Ishikawa (cell line): ENCODE results near the gene MYOT.

Experiments used
- CEBPB ChIP-seq: IDR thresholded peaks from 2 replicates; pipeline ENCODE4 v1.6.1; 2012
- CREB1 ChIP-seq: IDR thresholded peaks from 2 replicates; pipeline ENCODE4 v1.6.1; 2012; ENCODE audit warnings: low read depth
- EGR1 ChIP-seq: IDR thresholded peaks from 2 replicates; pipeline ENCODE4 v1.6.1; 2012
- EP300 ChIP-seq: IDR thresholded peaks from 2 replicates; pipeline ENCODE4 v1.6.1; 2012; ENCODE audit warnings: borderline replicate concordance
- FOXM1 ChIP-seq: IDR thresholded peaks from 2 replicates; pipeline ENCODE4 v1.6.1; 2012; ENCODE audit warnings: low read depth, borderline replicate concordance
- NFIC ChIP-seq: IDR thresholded peaks from 2 replicates; pipeline ENCODE4 v1.6.1; 2012
- RAD21 ChIP-seq: IDR thresholded peaks from 2 replicates; pipeline ENCODE4 v1.6.1; 2012; ENCODE audit warnings: low read depth
- TAF1 ChIP-seq: IDR thresholded peaks from 2 replicates; pipeline ENCODE4 v1.6.1; 2012; ENCODE audit warnings: low read depth, mild to moderate bottlenecking
- TCF12 ChIP-seq: IDR thresholded peaks from 2 replicates; pipeline ENCODE4 v1.6.1; 2012; ENCODE audit warnings: low read depth
- TEAD4 ChIP-seq: IDR thresholded peaks from 2 replicates; pipeline ENCODE4 v1.6.1; 2012
- YY1 ChIP-seq: IDR thresholded peaks from 2 replicates; pipeline ENCODE4 v1.6.1; 2012; ENCODE audit warnings: low read depth
- ZBTB7A ChIP-seq: IDR thresholded peaks from 2 replicates; pipeline ENCODE4 v1.6.1; 2012; ENCODE audit warnings: low read depth
- TF ChIP-seq, protein P1 (sequence below): IDR thresholded peaks from 2 replicates; pipeline ENCODE4 v1.6.1; 2012
- TF ChIP-seq, protein P2 (sequence below): IDR thresholded peaks from 2 replicates; pipeline ENCODE4 v1.6.1; 2012
- TF ChIP-seq, protein P3 (sequence below): IDR thresholded peaks from 2 replicates; pipeline ENCODE4 v1.6.1; 2012; ENCODE audit warnings: low read depth, mild to moderate bottlenecking

MYOT gene

DNA sequence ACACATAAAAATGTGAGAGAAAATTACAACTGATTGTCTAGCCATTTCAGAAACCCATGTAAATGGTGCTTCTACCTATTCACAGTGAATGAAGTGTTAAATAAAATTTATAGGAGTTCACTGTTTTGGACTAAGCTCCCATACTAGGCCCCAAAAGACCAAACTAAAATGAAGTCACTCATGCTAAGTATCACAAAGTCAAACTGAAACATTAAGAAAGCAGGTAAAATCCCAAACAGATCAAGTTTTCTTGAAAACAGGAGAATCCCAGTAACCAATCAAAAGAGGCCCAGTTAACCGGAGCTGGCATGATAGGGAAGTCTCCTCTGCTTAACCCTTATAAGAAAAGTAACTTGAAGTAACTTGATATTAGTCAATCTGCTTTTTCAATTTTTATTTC lies 35.2 kb upstream of the MYOT start:
- TF ChIP-seq EGR1 (no peak), TCF12 (no peak), TEAD4 (no peak), ZBTB7A (no peak), CEBPB (no peak), CREB1 (no peak), YY1 (no peak), TAF1 (no peak), RAD21 (no peak), EP300 (no peak), NFIC (no peak), FOXM1 (no peak)
- TF ChIP-seq, protein P1, sequence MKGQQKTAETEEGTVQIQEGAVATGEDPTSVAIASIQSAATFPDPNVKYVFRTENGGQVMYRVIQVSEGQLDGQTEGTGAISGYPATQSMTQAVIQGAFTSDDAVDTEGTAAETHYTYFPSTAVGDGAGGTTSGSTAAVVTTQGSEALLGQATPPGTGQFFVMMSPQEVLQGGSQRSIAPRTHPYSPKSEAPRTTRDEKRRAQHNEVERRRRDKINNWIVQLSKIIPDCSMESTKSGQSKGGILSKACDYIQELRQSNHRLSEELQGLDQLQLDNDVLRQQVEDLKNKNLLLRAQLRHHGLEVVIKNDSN, result no peak
- TF ChIP-seq, protein P2, sequence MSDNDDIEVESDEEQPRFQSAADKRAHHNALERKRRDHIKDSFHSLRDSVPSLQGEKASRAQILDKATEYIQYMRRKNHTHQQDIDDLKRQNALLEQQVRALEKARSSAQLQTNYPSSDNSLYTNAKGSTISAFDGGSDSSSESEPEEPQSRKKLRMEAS, result no peak
- TF ChIP-seq, protein P3, sequence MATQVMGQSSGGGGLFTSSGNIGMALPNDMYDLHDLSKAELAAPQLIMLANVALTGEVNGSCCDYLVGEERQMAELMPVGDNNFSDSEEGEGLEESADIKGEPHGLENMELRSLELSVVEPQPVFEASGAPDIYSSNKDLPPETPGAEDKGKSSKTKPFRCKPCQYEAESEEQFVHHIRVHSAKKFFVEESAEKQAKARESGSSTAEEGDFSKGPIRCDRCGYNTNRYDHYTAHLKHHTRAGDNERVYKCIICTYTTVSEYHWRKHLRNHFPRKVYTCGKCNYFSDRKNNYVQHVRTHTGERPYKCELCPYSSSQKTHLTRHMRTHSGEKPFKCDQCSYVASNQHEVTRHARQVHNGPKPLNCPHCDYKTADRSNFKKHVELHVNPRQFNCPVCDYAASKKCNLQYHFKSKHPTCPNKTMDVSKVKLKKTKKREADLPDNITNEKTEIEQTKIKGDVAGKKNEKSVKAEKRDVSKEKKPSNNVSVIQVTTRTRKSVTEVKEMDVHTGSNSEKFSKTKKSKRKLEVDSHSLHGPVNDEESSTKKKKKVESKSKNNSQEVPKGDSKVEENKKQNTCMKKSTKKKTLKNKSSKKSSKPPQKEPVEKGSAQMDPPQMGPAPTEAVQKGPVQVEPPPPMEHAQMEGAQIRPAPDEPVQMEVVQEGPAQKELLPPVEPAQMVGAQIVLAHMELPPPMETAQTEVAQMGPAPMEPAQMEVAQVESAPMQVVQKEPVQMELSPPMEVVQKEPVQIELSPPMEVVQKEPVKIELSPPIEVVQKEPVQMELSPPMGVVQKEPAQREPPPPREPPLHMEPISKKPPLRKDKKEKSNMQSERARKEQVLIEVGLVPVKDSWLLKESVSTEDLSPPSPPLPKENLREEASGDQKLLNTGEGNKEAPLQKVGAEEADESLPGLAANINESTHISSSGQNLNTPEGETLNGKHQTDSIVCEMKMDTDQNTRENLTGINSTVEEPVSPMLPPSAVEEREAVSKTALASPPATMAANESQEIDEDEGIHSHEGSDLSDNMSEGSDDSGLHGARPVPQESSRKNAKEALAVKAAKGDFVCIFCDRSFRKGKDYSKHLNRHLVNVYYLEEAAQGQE, result no peak

DNA sequence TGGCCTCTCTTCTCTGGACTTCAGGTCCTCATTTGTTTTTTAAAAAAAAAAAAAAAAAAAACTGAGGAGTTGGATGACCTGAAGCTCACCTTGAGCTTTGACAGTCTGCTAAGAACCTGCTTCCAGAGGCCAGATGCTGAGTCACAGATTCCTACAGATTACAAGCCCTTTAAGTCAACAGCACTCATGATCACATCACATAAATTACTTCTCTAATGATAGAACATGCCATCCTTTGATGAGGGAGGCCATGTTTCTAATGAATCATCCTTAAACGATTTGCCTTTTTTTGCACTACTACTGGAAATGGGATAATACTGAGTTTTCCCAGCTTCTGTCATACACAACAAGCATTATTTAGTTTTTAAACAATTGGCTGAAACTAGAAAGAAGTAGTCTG lies 34.2 kb upstream of the MYOT start:
- TF ChIP-seq NFIC (peak; percentile 8; the same call in 1 of the 2 replicates), RAD21 (no peak), YY1 (peak; percentile 25; the same call in 1 of the 2 replicates), TEAD4 (0 out of 2 replicates have a peak, but pooled peaks have one; percentile 39)

DNA sequence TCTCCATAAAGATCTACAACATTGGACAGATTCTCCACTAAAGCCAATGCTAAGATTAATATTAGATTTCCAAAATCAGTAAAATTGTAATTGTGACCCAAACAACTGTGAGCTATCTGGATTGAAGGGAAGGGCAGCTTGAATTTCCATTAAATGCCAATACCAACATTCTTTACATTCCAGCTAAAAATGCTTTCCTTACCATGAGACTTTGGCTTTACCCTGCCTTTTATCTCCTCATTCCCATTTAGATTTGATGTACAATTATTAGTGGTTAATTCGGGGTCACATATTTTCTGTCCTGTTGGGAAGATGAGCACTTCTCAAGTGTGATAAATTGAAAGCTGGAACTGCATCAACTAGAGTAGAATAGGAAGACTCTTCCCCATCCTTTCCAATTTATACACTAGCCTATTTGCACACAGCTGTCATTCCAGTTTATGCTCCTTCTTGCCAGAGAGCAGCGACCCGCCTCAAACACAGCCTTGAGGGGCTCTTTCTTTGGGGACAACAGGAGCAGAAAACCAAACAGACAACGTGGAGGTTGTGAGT lies 33.1 kb upstream of the MYOT start:
- peak; percentile 70 for TF ChIP-seq TEAD4
- TF ChIP-seq, protein P3, result no peak

DNA sequence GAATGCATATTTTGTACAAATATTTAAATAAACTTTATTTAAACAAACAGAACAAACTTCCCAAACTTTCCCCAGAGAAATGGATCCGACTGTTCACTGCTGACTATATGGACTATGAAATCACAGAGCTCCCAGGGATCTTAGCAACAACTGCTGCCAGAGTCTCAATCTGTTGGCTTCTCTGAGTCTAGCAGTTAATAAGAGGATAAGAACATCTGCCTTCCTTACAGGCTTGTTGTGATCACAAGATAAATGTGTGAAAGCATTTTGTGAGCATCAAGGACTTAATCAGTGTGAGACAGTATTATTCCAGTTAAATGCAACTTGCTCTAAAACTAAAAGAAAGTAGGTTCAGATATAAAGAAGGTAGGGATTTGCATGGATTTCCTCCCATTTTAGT lies 31.4 kb upstream of the MYOT start:
- TF ChIP-seq YY1 (no peak), TAF1 (no peak), NFIC (no peak), TCF12 (no peak), FOXM1 (no peak), ZBTB7A (no peak), EP300 (no peak), RAD21 (no peak), CEBPB (no peak), CREB1 (no peak), EGR1 (no peak), TEAD4 (no peak)
- TF ChIP-seq, protein P1, result no peak
- TF ChIP-seq, protein P2, result no peak
- TF ChIP-seq, protein P3, result no peak

DNA sequence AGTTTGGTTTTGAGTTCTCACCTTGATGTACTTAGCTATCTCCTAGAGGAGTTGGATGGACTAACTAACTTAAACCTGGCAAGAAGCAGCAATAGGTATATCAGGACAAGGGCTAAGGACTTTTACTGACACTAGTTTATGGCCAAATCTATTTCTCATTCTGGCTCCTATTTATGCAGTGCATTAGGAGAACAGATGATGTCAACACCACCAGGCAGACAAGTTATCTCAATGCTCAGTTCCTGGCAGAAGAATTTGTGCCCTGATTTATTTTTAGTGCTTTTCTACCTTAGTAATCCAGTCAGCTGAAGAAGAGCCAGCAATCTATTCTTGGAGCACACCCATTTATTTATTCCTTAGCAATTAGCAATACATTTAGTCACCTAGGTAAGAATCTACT lies 30.7 kb upstream of the MYOT start:
- TF ChIP-seq EP300 (no peak), TCF12 (no peak), YY1 (no peak), CREB1 (no peak), NFIC (no peak), TAF1 (no peak), ZBTB7A (no peak), CEBPB (no peak)
- TF ChIP-seq, protein P3, result no peak
- TF ChIP-seq, protein P2, result no peak
